Gastroesophageal sphincter (tissue), 4 donors: ENCODE measurements around the gene CLSTN2. TPM values are rescaled to one million over a fixed set of nuclear protein-coding genes. Genes with fewer than 3 reads are reported as not detected.

Source experiments
- ATAC-seq: fragments of 150-250 bp; one replicate; pipeline ENCODE4 v1.9.1; 2016; ENCODE audit warnings: mild to moderate bottlenecking, moderate library complexity
- H3K27ac ChIP-seq, 4 donors: fragments of 200-600 bp; sonication (generic) in 3 of 4; 1 replicate in 3 of 4; 2 replicates in 1 of 4; pipeline ENCODE4 v1.5.1; 2016 to 2019
- H3K27me3 ChIP-seq: fragments of 200-600 bp; sonication (generic); one replicate; pipeline ENCODE4 v1.5.1; 2019
- H3K36me3 ChIP-seq, 2 donors: fragments of 200-600 bp; sonication (generic); one replicate each; pipeline ENCODE4 v1.5.1; 2019; ENCODE audit warnings: control low read depth in 1 of 2
- H3K4me1 ChIP-seq, 3 donors: fragments of 200-600 bp; sonication (generic); 1 replicate in 2 of 3; 2 replicates in 1 of 3; pipeline ENCODE4 v1.5.1; 2016 to 2019; ENCODE audit warnings: control low read depth in 2 of 3
- H3K4me3 ChIP-seq, 2 donors: fragments of 200-600 bp; sonication (generic); one replicate each; pipeline ENCODE4 v1.5.1; 2019; ENCODE audit warnings: mild to moderate bottlenecking in 1 of 2, moderate library complexity in 1 of 2
- H3K9me3 ChIP-seq, 3 donors: fragments of 200-600 bp; sonication (generic); one replicate each; pipeline ENCODE4 v1.5.1; 2017 to 2019; ENCODE audit warnings: control low read depth in 2 of 3
- EP300 ChIP-seq: sonication (generic); formaldehyde crosslinking; IDR thresholded peaks from one replicate; pipeline ENCODE4 v1.6.1; 2017; ENCODE audit warnings: antibody characterized with exemption, mild to moderate bottlenecking
- POLR2A ChIP-seq, 2 donors: fragments of 450-650 bp; IDR thresholded peaks; one replicate each; pipeline ENCODE4 v1.6.1; 2017; ENCODE audit warnings: antibody characterized with exemption in 2 of 2, mild to moderate bottlenecking in 2 of 2, moderate library complexity in 1 of 2
- POLR2AphosphoS5 ChIP-seq: sonication (generic); formaldehyde crosslinking; IDR thresholded peaks from one replicate; pipeline ENCODE4 v1.6.1; 2017; ENCODE audit warnings: antibody characterized with exemption
- WGBS, 2 donors: methylation state at CpG; one replicate each; pipeline ENCODE4 v1.1.5; 2018; ENCODE audit warnings: low coverage in 1 of 2; 5-methylcytosine and 5-hydroxymethylcytosine counted together
- total RNA-seq, 4 donors: library from RNA; depleted of rRNA; stranded (reverse); fragments of >200 nt; gene quantifications; one replicate each; pipeline ENCODE4 v1.1.0, GENCODE V29; 2016
- TF ChIP-seq, protein P1 (sequence below), 4 experiments: fragments of 200-600 bp in 2 of 4; fragments of 450-650 bp in 2 of 4; sonication (generic) in 1 of 4; IDR thresholded peaks; one replicate each; pipeline ENCODE4 v1.5.1; 2017 to 2019; ENCODE audit warnings: antibody characterized with exemption in 4 of 4, mild to moderate bottlenecking in 2 of 4, moderate library complexity in 2 of 4

CLSTN2 gene
- total RNA-seq, 4 donors from 2014 or later = 6.6 to 9.7 (median 7.7) TPM

DNA sequence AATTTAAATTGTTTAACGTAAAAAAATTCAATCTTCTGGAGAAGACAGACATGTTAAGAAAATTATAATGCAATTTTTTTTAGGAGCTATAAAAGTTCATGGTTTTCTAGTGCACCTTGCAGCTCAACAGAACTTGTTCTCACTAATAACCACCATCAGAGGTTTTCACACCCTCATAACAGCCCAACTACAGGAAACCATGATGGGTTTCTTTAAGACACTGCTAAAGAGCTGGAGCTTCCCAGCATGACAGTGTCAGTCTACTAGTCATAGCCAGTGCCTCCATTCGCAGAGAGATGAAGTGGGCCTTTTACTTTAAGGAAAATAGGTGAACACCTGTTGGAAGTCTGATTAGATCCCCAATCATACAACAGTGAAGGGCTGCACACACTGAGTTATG is 518.8 kb downstream of the CLSTN2 start:
- 98 to 100% methylated on average over 1 to 2 of the region's 2 CpGs for WGBS, 2 donors

DNA sequence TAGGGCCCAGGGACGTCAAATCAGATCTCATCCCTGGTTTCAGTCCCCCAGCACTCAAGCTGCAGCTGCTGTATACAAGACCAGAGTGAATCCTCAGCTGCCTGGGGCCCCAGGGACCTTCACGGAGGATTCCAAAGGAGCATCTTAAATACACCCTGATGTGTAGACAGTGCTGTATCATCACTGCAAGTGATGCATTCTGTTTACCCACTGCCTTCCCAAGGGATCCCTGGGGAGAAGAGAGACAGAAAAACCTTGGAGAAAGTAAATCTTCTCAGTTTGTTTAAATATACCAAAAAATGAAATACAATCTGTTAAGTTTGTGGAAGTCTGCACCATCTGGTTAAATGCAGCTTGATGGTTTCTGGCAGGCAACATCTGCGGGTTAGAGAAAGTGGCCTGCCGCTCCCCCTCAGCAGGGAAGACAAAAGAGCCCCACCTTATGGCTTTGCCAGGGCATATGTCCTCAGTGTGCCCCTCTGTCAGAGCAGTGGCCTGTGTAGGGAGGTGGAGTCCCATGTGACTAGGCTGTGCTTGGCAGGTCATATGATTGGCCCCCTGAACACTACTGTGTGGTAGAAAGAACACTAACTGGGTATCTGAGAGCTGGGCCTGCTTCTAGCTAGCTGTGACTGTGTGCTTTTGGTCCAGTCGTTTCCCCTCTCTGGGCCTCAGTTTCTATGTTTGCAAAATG is 520.7 kb downstream of the CLSTN2 start:
- Histone ChIP-seq H3K4me3 (no peak overlapping the region), H3K36me3 (no peaks in the 10 kb centered on the region), H3K27ac (no peak overlapping the region), H3K27me3 (no peaks in the 10 kb centered on the region), H3K9me3 (no peaks in the 10 kb centered on the region), H3K4me1 (no peaks in the 10 kb centered on the region)
- ATAC-seq = no peak
- WGBS, 2 donors = 67 to 80% methylated on average over 1 to 2 of the region's 5 CpGs
- TF ChIP-seq POLR2A (IDR thresholded peaks at IDR 0.05) (no peak), EP300 (no peak), POLR2AphosphoS5 (no peak)
- TF ChIP-seq, protein P1, sequence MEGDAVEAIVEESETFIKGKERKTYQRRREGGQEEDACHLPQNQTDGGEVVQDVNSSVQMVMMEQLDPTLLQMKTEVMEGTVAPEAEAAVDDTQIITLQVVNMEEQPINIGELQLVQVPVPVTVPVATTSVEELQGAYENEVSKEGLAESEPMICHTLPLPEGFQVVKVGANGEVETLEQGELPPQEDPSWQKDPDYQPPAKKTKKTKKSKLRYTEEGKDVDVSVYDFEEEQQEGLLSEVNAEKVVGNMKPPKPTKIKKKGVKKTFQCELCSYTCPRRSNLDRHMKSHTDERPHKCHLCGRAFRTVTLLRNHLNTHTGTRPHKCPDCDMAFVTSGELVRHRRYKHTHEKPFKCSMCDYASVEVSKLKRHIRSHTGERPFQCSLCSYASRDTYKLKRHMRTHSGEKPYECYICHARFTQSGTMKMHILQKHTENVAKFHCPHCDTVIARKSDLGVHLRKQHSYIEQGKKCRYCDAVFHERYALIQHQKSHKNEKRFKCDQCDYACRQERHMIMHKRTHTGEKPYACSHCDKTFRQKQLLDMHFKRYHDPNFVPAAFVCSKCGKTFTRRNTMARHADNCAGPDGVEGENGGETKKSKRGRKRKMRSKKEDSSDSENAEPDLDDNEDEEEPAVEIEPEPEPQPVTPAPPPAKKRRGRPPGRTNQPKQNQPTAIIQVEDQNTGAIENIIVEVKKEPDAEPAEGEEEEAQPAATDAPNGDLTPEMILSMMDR (IDR thresholded peaks at IDR 0.05) = no peak

More for the DNA sequence above, 518.8 kb downstream of the CLSTN2 start:
- no peak overlapping the region for H3K27ac ChIP-seq
- TF ChIP-seq POLR2A (IDR thresholded peaks at IDR 0.05) (no peak), EP300 (no peak), POLR2AphosphoS5 (no peak)
- TF ChIP-seq, protein P1 (IDR thresholded peaks at IDR 0.05) = no peak
- no peak overlapping the region for H3K4me3 ChIP-seq
- H3K27me3 ChIP-seq = no peaks in the 10 kb centered on the region
- ATAC-seq = no peak
- no peaks in the 10 kb centered on the region for H3K36me3 ChIP-seq
- no peaks in the 10 kb centered on the region for H3K9me3 ChIP-seq
- H3K4me1 ChIP-seq = no peaks in the 10 kb centered on the region

DNA sequence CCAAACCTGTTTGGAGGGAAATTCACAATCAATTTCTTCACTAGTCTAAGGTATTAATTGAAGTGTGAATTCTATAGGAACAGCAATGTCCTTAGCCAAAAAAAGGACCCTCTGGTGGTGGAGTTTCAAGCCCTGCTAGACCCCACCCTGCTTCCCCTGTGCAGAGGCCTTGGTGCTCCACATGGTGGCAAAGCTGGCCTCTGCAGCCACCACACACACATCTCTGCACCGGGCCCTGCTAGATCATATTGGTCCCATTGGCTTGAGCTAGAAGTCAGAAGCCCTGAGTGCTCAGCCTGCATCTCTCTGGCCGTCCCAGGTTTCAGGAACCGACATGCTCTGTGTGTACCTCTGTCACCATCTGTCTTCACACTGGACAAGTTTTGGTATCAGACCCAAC is 522.0 kb downstream of the CLSTN2 start:
- ATAC-seq = no peak
- no peaks in the 10 kb centered on the region for H3K27me3 ChIP-seq
- 94 to 95% methylated on average over 3 of the region's 3 CpGs for WGBS, 2 donors
- no peak overlapping the region for H3K27ac ChIP-seq
- H3K4me3 ChIP-seq = no peak overlapping the region
- TF ChIP-seq, protein P1 (IDR thresholded peaks at IDR 0.05) = no peak
- TF ChIP-seq POLR2AphosphoS5 = no peak
- no peaks in the 10 kb centered on the region for H3K4me1 ChIP-seq
- no peaks in the 10 kb centered on the region for H3K36me3 ChIP-seq
- H3K9me3 ChIP-seq = no peaks in the 10 kb centered on the region

DNA sequence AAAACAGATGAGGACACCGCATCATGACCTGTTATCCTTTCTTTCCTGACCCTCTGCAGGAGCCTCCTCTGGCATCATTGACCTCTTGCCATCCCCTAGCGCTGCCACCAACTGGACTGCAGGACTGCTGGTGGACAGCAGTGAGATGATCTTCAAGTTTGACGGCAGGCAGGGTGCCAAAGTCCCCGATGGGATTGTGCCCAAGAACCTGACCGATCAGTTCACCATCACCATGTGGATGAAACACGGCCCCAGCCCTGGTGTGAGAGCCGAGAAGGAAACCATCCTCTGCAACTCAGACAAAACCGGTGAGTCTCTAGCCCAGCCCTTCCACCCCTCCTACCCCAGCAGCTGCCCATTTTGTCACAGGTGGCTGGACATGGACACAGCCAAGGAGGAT is 524.5 kb downstream of the CLSTN2 start:
- TF ChIP-seq EP300 (no peak), POLR2AphosphoS5 (no peak), POLR2A (IDR thresholded peaks at IDR 0.05) (no peak)
- TF ChIP-seq, protein P1 (IDR thresholded peaks at IDR 0.05) = no peak
- 92 to 100% methylated on average over 1 to 2 of the region's 8 CpGs for WGBS, 2 donors
- Histone ChIP-seq H3K4me3 (no peak overlapping the region), H3K9me3 (no peaks in the 10 kb centered on the region), H3K36me3 (no peaks in the 10 kb centered on the region), H3K4me1 (no peaks in the 10 kb centered on the region), H3K27ac (no peak overlapping the region), H3K27me3 (no peaks in the 10 kb centered on the region)
- ATAC-seq = no peak

DNA sequence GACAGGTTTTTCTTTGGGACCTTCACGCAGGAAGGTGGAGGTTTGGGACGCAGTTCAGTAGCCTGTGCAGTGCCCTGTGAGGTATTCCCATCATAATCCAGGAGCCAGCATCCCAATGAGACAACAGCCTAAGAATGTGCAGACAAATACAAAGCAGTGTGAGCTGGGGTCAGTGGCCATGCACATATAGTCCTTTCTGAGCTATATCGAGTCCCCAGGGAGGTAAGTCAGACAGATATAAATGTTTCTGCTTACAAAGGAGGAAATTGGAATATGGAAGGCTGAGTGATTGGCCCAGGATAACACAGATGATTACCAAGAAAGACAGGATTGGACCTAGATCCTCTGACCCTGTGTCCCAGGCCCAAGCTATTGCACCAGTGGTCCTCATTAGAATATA is 526.3 kb downstream of the CLSTN2 start:
- H3K27me3 ChIP-seq = no peaks in the 10 kb centered on the region
- no peaks in the 10 kb centered on the region for H3K36me3 ChIP-seq
- H3K4me1 ChIP-seq = no peaks in the 10 kb centered on the region
- H3K4me3 ChIP-seq = no peak overlapping the region
- no peak overlapping the region for H3K27ac ChIP-seq
- H3K9me3 ChIP-seq = no peaks in the 10 kb centered on the region
- WGBS, 2 donors = 69 to 96% methylated on average over 2 to 3 of the region's 3 CpGs
- TF ChIP-seq POLR2A (IDR thresholded peaks at IDR 0.05) (no peak), POLR2AphosphoS5 (no peak), EP300 (no peak)
- no peak for ATAC-seq
